Panc1 (cell line): Measurements from ENCODE around the gene PPP1R16B.

Experiments
- POLR2AphosphoS5 ChIP-seq: IDR thresholded peaks from 2 replicates; pipeline ENCODE4 v1.6.1; 2012; ENCODE audit warnings: mild to moderate bottlenecking, low read depth, low read length, moderate library complexity
- TCF7L2 ChIP-seq: IDR thresholded peaks from 2 replicates; pipeline ENCODE4 v1.6.1; 2011; ENCODE audit warnings: mild to moderate bottlenecking, low read depth, low read length, inconsistent platforms
- TF ChIP-seq, protein P1 (sequence below): fragments of 450-650 bp; IDR thresholded peaks from 2 replicates; pipeline ENCODE4 v1.5.1; 2017; ENCODE audit warnings: mild to moderate bottlenecking
- TF ChIP-seq, protein P2 (sequence below), 2 experiments: IDR thresholded peaks; 2 replicates each; pipeline ENCODE4 v1.6.1; 2011 to 2012; ENCODE audit warnings: low read depth in 2 of 2, control low read depth in 1 of 2, low read length in 1 of 2, mild to moderate bottlenecking in 1 of 2, moderate library complexity in 1 of 2; ENCODE audit not compliant: insufficient read depth in 1 of 2

DNA sequence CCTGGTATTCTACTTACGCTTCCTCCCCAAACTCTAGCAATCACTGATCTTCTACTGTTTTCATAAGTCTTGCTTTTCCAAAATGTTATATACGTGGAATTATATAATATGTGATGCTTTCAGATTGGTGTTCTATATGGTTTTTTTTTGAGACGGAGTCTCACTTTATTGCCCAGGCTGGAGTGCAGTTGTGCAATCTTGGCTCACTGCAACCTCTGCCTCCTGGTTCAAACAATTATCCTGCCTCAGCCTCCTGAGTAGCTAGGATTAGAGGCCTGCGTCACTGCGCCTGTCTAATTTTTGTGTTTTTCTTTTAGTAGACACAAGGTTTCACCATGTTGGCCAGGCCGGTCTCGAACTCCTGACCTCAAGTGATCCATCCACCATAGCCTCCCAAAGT lies 109.9 kb downstream of the PPP1R16B start:
- TF ChIP-seq, protein P1, sequence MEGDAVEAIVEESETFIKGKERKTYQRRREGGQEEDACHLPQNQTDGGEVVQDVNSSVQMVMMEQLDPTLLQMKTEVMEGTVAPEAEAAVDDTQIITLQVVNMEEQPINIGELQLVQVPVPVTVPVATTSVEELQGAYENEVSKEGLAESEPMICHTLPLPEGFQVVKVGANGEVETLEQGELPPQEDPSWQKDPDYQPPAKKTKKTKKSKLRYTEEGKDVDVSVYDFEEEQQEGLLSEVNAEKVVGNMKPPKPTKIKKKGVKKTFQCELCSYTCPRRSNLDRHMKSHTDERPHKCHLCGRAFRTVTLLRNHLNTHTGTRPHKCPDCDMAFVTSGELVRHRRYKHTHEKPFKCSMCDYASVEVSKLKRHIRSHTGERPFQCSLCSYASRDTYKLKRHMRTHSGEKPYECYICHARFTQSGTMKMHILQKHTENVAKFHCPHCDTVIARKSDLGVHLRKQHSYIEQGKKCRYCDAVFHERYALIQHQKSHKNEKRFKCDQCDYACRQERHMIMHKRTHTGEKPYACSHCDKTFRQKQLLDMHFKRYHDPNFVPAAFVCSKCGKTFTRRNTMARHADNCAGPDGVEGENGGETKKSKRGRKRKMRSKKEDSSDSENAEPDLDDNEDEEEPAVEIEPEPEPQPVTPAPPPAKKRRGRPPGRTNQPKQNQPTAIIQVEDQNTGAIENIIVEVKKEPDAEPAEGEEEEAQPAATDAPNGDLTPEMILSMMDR: no peak
- TF ChIP-seq, protein P2, sequence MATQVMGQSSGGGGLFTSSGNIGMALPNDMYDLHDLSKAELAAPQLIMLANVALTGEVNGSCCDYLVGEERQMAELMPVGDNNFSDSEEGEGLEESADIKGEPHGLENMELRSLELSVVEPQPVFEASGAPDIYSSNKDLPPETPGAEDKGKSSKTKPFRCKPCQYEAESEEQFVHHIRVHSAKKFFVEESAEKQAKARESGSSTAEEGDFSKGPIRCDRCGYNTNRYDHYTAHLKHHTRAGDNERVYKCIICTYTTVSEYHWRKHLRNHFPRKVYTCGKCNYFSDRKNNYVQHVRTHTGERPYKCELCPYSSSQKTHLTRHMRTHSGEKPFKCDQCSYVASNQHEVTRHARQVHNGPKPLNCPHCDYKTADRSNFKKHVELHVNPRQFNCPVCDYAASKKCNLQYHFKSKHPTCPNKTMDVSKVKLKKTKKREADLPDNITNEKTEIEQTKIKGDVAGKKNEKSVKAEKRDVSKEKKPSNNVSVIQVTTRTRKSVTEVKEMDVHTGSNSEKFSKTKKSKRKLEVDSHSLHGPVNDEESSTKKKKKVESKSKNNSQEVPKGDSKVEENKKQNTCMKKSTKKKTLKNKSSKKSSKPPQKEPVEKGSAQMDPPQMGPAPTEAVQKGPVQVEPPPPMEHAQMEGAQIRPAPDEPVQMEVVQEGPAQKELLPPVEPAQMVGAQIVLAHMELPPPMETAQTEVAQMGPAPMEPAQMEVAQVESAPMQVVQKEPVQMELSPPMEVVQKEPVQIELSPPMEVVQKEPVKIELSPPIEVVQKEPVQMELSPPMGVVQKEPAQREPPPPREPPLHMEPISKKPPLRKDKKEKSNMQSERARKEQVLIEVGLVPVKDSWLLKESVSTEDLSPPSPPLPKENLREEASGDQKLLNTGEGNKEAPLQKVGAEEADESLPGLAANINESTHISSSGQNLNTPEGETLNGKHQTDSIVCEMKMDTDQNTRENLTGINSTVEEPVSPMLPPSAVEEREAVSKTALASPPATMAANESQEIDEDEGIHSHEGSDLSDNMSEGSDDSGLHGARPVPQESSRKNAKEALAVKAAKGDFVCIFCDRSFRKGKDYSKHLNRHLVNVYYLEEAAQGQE (IDR thresholded peaks at IDR 0.05; ENCODE audit: insufficient read depth in 1 of 2, low read depth in 2 of 2, low read length in 1 of 2): no peak
- no peak for TF ChIP-seq POLR2AphosphoS5
- no peak for TF ChIP-seq TCF7L2
